HG03432 (cell line): ENCODE results near the gene COX4I2.
"Not testable (repeated sequence)": the region's sequence is repeated elsewhere in the genome, so short reads cannot be mapped to it uniquely, and the experiment has no call there.

Experiments
- ATAC-seq: cut with Tn5 transposase; IDR thresholded peaks from one replicate; pipeline ENCODE4 v1.9.1; 2021; ENCODE audit warnings: mild to moderate bottlenecking, moderate library complexity; ENCODE audit not compliant: unreplicated experiment

The COX4I2 gene

DNA sequence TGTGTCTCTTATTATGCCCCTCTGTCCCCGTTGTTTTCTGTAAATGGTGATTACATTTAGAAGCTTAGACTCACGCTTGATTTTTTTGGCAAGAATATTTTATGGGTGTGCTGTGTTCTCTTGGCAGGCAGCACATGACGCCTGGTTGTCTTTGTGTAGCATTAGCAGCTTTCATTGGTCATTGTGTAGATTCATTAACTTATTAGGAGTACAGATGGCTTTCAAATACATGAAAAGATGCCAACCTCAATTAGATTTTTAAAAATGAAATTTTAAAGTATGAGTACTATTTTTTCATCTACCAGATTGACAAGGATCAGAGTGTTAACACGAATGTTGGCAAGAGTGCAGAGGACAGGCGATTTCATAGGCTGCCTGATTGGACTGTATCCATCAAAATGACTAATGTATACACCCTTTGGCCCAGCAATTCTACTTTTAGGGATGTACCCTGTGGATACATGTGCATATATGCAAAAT, 15.2 kb downstream of the COX4I2 start:
- ATAC-seq = no peak

DNA sequence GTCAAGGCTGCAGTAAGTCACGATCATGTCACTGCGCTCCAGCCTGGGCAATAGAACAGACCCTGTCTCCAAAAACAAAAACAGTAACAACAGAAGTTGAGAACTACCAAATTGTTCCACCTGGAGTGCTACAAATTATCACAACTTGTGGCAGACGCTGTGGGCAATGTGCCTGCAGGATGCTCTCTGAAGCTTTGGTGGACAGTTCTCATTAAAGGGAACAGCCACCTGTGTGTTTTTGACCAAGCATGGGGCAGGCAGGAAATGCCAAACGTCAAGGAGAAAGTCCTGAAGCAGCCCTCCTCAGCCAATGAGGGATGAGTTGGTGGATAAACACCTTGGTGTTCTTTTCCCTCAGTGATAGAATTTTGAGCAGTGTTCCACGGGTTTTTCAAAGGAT, 15.8 kb downstream of the COX4I2 start:
- no peak for ATAC-seq

DNA sequence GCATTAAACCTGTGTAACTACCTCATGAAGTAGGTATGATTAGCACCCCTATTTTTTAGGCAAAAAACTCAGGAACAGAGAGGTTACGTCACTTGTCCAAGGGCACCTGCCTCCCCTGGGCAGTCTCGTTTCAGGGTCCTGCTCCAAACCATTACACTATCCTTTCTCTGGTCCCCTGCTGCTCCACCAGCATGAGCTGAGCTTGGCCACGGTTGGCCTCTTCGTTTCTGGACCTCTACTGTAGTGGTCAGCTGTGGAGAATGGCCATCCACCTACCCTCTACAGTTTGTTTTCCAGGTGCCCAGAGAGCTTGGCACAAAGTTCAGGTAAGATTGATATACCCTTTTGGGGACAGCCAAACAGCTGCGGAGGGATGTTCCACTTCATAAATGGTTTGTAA, 16.8 kb downstream of the COX4I2 start:
- no peak for ATAC-seq

DNA sequence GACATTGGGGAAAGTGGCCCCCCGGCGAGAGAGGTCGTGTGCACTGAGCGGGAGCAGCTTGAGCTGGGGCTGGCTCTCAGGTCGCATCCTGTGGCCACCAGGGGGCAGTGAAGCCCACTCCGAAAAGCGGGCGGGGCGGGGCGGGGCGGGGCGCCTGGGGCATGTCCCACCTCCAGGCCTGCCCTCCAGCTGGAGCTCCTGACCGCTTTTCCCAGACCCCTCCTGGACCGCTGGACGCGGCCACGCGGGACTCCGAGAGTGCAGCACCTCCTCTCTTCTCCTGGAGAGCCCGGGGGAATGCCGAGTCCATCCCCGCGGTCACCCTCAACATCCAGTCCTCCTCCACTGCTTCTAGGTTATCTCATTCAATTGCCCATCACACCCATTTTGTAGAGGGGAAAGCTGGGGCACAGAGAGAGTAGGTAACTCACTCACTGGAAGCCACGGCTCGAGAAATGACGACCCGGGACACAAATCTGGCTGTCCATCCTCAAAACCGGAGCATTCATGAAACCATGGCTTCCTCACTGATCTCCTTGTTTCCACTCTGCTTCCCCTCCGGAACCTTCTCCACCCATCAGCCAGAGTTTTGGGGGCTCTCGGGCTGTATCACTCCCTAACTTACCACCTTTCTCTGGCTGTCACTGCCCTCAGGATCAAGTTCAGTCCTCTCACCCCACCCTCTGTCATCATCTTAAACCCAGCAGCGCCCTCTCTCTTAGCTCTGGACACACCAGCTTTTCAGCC, 24.1 kb downstream of the COX4I2 start:
- peak; percentile 82 for ATAC-seq

DNA sequence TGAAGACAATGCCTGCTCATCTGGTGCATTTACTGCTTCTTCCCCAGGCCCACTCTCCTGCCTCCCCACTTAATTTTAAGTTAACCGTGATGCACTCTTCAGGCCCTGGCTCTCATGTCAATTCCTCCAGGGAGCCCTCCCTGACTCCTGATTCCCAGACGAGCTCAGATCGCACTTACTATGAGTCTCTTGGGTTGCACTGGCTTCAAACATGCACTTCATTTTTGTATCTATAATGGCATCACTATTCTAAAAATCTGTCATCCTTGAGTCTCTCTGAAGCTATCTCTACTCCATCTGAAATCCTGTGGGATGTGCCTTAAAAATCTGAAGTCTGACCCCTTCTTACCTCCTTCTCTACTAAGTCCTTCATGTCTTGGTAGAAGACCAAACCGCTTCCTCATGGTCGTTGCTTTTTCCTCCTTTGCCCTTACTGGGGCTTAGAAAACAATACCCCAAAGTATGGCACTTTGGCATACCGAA, 24.7 kb downstream of the COX4I2 start:
- no peak for ATAC-seq

DNA sequence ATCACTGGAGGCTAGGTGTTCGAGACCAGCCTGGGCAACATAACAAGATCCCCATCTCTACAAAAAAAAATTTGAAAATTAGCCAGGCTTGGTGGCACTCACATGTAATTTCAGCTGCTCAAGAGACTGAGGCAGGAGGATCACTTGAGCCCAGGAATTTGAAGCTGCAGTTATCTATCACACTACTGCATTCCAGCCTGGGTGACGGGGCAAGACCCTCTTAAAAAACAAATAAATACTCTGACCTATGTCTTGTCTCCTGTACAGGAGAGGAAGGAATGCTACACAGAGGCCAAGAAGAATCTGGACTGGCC, 25.8 kb downstream of the COX4I2 start:
- no peak for ATAC-seq

DNA sequence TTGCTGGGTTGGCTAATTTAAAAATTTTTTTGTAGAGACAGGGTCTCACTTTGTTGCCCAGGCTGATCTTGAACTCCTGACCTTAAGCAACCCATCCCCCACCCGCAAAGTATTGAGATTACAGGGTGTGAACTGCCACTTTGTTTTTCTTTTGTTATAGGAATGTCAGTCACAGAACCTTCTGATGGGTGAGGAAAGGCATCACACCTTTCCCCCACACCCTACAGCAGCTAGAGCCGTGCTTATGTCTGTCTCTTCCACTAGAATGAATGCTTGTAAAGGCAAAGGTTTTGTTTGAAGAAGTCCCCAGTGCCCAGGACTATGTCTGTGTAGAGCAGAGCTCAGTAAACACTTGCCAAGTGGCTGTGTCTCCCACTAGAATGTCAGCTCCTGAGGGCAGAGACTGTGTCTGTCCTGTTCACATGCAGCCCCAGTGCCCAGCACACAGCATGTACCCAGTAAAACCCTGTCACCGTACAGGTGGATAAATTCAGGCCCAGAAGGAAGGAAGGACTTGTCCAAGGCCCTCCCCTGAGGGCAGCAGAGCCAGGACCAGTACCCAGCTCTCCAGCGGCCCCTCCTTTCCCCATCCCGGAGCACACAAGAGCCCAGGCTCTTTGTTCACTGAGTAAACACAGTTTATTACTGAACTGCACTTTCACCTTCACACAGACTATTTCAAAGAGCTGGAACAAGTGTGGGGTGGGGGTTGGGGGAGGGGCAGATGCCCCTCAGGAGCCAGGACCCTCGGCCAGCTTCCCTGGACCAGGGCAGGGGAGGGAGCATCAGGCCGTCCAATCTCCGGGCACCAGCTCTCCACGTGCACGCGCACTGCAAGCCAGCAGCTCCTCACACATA, 26.4 kb downstream of the COX4I2 start:
- no peak for ATAC-seq

DNA sequence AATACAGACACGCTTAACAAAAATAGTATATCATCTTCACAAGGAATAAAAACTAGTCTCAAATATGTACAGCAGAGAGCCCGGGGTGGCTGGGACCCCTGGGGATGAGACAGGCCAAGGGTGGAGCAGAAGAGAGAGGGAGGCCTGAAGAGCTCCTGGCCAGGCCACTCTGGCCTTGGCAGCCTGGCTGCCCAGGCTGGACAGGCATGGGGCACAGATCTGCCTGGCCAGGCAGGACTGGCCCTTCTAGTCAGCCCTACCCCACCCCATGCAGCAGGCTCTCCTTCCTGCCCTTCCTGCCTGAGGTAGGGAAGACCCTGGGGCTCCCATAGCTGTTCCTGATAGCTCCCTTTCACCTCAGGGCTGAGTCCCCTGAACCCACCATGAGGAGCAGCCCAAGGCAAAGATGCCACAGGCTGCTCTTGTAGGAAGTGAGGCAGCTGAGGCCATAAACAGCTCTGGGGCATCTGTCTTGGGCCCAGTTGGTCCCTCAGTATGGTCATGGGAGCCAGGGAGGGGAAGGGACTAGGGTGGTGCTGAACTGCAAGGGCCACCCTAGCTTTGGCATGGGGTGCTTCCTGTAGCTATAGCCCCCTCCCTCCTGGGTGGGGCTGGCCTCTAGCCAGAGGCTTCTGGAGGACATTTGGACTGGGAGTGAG, 27.1 kb downstream of the COX4I2 start:
- no peak for ATAC-seq

DNA sequence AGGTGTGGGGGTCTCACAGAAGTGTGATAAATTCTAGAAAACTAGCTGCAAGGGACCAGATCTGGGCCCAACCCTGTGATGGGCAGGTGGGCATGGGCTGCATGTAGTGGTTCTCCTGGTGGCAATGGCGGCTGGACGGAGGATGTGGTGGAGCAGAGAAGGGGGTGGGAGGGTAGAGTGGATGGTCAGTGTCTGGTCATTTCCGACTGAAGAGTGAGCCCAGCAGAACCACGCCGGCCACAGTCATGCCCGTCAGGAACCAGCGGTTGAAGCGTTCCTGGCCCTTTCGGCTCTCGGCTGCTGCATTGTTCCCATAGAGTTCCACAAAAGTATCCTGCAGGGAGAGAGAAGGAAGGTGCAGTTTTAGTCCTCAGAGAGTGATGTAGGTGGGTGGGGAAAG, 28.0 kb downstream of the COX4I2 start:
- no peak for ATAC-seq

DNA sequence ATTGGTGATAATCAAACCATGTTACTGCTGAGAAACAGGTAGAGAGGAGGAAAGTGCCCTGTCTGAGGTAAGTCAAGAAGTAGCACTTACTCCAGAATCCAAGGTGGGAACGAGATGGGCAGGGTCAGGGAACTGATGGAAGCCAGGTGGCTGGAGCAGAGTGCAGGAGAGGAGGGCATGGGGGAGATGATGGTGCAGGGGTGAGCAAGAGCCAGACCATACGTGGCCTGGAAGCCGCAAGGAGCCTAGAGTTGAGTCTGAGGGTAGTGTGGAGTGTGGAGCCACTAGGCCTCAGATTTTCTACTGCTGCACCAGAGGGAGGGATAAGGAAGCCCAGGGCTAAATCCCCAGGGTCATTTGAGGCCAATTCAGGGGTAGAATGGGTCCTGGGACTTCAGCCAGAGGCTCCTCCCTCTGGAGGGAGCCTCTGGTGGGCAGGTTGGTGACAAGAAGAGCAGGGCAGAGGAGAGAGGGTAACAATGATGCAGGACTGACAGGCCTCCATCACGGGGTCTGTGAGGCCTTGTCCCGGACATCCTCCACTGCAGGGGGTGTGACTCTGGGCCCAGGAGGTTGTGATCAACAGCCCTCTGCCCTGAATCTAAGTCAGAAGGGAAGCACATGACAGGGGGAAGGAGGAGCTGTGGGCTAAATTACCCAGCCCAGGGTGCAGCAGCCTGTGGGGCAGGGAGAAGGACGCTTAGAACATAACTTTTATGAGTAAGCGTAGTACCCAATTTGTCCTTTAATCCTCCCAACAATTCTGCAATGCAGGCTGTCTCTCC, 28.7 kb downstream of the COX4I2 start:
- ATAC-seq = no peak

DNA sequence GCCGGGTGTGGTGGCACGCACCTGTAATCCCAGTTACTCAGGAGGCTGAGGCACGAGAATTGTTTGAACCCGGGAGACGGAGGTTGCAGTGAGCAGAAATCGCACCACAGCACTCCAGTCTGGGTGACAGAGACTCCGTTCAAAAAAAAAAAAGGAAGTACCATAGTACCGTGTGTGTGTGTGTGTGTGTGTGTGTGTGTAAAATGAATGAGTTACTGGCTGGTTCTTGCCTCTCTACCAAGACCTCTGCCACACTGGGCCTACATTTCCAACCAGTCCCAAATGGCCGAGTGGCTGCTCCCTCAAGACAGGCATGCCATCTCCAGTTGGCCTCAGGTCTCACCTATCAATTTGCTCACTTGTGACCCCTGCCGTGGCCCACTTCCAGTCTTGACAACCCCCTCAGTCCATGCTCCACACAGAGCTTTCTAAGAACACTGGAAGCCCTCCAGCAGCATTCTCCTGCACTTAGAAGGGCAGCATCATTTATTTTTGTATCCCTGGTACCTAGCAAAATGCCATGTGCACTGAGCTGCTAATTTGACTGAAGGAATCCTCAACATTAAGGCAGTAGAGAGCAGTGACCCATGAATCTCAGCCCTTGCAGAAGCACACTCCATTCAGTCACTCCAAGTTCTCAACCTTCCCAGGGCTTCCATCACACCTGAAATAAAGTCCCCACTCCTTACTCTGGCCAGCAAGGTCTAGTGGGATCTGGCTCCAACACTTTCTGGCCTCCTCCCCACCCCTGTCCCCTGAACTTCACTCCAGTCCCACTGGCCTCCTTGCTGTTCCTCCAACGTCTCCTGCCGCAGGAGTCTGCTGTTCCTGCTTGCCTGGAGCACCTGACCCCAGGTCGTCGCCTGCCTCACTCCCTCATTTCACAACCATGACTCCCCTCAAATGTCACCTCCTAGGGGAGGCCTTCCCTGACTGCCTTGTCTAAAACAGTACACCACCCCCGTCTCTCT, 29.9 kb downstream of the COX4I2 start:
- ATAC-seq = no peak

DNA sequence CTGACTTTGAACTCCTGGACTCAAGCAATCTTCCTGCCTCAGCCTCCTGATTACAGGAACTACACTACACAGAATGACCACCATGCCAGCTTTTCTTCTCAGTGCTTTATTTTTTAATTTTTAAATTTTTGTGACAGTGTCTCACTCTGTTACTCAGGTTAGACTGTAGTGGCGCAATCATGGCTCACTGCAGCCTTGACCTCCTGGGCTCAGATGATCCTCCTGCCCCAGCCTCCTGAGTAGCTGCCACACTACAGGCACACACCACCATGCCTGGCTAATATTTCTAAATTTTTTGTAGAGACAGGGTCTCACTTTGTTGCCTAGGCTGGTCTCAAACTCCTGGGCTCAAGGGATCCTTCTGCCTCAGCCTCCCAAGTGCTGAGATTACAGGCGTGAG, 31.2 kb downstream of the COX4I2 start:
- not testable (repeated sequence) for ATAC-seq

DNA sequence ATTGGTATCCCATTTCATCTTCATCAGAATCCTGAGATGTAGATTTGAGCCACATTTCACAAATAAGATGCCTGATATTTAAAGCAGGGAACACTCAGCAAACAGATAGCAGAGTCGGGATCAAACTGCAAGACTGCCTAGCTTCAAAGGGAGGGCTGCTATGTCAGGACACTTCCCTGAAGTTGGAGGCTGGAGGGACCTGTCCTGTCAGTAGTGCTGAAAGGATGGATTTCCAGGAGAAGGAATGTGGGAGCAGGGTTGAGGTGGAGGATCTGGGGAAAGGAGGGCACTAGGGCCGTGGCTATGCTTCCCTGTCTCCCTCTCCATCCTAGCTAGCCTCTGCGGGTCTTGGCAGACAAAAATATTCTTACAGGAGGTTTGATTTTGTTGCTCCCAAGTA, 32.2 kb downstream of the COX4I2 start:
- no peak for ATAC-seq

DNA sequence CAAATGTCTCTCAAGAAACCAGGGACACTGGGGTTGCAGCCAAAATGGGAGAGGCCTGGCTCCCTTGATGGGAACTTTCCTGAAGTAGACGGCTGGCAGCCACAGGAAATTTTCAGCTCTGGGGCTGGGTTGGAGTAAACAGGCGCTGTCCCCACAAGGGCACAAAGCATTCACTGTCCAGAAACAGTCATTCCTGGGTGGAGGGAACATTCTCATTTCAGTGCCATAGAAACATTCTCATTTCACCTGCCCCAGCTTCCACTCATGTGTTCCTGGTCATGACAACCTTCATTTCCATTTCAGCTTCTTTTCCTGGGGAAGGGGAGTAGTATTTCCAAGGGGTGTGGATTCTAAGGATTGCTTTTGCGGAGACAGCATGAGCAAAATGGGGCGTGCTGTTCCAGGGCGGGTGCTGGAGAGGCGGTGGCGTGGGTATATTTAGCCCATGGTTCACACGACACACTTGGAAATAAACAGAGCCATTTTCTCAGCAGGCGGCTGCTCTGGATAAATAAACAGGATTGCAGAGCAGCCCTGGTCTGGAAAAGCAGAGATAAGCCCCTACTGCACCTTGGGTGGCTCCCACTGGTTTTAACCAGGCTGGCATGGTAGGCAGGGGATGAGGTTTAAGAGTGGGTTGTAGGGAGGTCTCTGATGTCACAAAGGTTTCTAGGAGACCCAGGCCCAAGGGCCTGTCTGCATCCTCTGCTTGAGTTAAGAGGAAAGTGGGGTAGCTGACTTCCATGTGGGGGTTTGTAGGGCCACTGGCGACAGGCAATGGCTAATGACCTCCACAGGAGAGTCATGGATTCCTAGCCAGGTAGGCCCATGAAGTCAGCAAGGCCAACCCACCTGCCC, 32.9 kb downstream of the COX4I2 start:
- ATAC-seq = no peak

DNA sequence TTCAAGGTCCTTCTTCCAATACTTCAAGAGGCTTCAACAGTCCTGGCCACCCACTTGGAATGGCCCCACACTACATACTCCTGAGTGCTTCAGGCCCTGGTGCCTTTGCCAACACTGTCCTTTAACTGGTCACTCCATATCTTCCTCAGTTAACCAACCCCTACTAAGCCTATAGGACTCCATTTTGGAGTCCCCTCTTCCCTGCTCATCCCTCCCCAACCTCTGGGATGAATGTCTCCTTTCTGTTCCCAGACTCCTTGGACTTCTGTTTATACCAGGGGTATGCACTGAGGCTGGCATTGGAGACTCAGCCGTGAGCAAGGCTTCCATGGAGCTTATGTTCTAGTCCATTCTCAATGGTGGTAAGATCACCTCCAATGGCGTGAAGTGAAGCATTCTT, 33.6 kb downstream of the COX4I2 start:
- ATAC-seq = no peak

DNA sequence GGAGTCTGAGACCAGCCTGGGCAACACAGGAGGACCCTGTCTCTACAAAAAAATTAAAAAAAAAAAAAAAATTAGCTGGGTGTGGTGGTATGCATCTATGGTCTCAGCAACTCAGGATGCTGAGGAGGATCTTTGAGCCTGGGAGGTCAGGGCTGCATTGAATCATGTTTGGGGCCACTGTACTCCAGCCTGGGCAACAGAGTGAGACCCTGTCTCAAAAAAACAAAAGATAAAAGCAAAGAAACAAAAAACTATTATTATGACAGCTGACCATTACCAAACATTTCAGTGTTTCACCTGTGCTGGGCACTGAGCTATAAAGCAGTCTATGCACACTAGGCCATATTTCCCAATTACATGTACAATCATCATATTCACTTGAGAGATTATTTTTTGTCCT, 35.7 kb downstream of the COX4I2 start:
- no peak for ATAC-seq

DNA sequence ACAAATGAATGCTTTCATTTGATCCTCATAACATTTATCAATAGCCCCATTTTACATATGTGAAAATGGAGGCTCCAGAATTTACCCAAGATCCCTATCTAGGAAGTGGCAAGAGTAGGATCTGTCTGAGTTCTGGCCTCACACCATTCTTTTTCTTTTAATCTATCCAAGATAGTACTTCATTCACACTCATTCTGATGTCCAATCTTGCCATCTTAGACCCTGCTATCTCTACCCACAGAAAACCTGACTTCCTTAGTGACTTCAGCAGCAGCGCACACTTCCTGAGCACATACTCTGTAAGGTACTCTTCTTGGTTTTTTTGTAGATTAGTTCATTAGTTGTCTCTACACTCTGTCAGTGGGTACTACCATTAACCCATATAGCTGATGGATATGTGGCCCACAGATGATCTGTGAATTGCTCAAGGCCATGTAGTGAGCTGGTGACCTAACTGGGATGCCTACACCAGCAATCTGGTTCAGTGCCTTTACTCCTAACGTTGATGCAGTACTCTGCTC, 36.3 kb downstream of the COX4I2 start:
- no peak for ATAC-seq
